Endothelial cell of umbilical vein (primary cell): ENCODE results near the gene PKN3. TPM values are rescaled to one million over a fixed set of nuclear protein-coding genes. Genes with fewer than 3 reads are reported as not detected.

Source experiments
- BruUV-seq: library from RNA; stranded (reverse); fragments of 400-500 nt; replicated peaks from 2 replicates; lab custom pipeline; 2021; lab: Mats Ljungman, UMichigan
- CTCF ChIA-PET: fragments of 300-600, 350-600 bp; sonication (Branson Sonifier 250); formaldehyde crosslinking; loops from one replicate; lab custom pipeline; 2021; ENCODE audit warnings: antibody characterized with exemption, inconsistent platforms; lab: Charles Lee
- POLR2A ChIA-PET: fragments of 300-600, 350-600 bp; sonication (Branson Sonifier 250); formaldehyde crosslinking; loops from one replicate; lab custom pipeline; 2021; ENCODE audit warnings: antibody characterized with exemption, inconsistent platforms; lab: Charles Lee
- DNase-seq: peaks from one replicate; pipeline ENCODE4 v3.0.0-alpha.2; 2011; ENCODE audit warnings: low read depth, low spot score
- FAIRE-seq: peaks from 2 replicates; lab custom pipeline; 2011; peaks lifted over from hg19 to GRCh38; lab: Jason Lieb, UNC
- H2AFZ ChIP-seq: 2 replicates; pipeline ENCODE4 v1.6.0; 2012; ENCODE audit warnings: low read depth, low read length, control low read depth, inconsistent platforms
- H3K27ac ChIP-seq: 2 replicates; pipeline ENCODE4 v1.5.1; 2011; ENCODE audit warnings: low read depth, mild to moderate bottlenecking, control low read depth, low read length, moderate library complexity; ENCODE audit not compliant: insufficient read depth
- H3K27me3 ChIP-seq, 2 experiments: 2 replicates each; pipeline versions ENCODE4 v1.6.0 to v1.6.1; 2011; ENCODE audit warnings: low read length in 2 of 2, mixed read lengths in 1 of 2; ENCODE audit not compliant: control insufficient read depth in 2 of 2, insufficient read depth in 2 of 2
- H3K36me3 ChIP-seq, 2 experiments: 2 replicates in 1 of 2; 3 replicates in 1 of 2; pipeline ENCODE4 v1.5.1; 2011; ENCODE audit warnings: low read length in 2 of 2, mild to moderate bottlenecking in 1 of 2, moderate library complexity in 1 of 2; ENCODE audit not compliant: control insufficient read depth in 2 of 2, insufficient read depth in 2 of 2; ENCODE audit errors: extremely low read depth in 1 of 2
- H3K4me1 ChIP-seq: 3 replicates; pipeline ENCODE4 v1.5.1; 2011; ENCODE audit warnings: mild to moderate bottlenecking, low read length; ENCODE audit not compliant: control insufficient read depth, insufficient read depth; ENCODE audit errors: extremely low read depth
- H3K4me2 ChIP-seq: 2 replicates; pipeline ENCODE4 v1.6.1; 2011; ENCODE audit warnings: low read length, control low read depth, mixed read lengths; ENCODE audit not compliant: insufficient read depth
- H3K4me3 ChIP-seq, 3 experiments: fragments of 200-600 bp in 1 of 3; sonication (generic), shearing (Covaris generic) in 1 of 3; replicated peaks in 1 of 3; 2 replicates each; pipeline ENCODE4 v1.5.1; 2011 to 2016; ENCODE audit warnings: control low read depth in 3 of 3, low read length in 3 of 3, mild to moderate bottlenecking in 2 of 3, inconsistent platforms in 1 of 3, low read depth in 1 of 3, moderate library complexity in 1 of 3; ENCODE audit not compliant: insufficient read depth in 1 of 3
- H3K79me2 ChIP-seq: 2 replicates; pipeline ENCODE4 v1.6.0; 2012; ENCODE audit warnings: low read length, inconsistent platforms; ENCODE audit not compliant: control insufficient read depth, insufficient read depth
- H3K9ac ChIP-seq: replicated peaks from 2 replicates; pipeline ENCODE3; 2011; ENCODE audit warnings: low read length, control low read depth; ENCODE audit not compliant: insufficient read depth; ENCODE audit errors: extremely low read depth
- H3K9me1 ChIP-seq: replicated peaks from 3 replicates; pipeline ENCODE4 v1.6.0; 2011; ENCODE audit warnings: mild to moderate bottlenecking, low read length; ENCODE audit not compliant: control insufficient read depth, insufficient read depth; ENCODE audit errors: extremely low read depth
- H3K9me3 ChIP-seq: replicated peaks from 2 replicates; pipeline ENCODE4 v1.5.1; 2012; ENCODE audit warnings: low read length, inconsistent platforms; ENCODE audit not compliant: control insufficient read depth, insufficient read depth
- H4K20me1 ChIP-seq: replicated peaks from 2 replicates; pipeline ENCODE3; 2011; ENCODE audit warnings: mild to moderate bottlenecking, low read length; ENCODE audit not compliant: control insufficient read depth, insufficient read depth; ENCODE audit errors: extremely low read depth
- CTCF ChIP-seq, 2 donors: IDR thresholded peaks; 1 replicate in 1 of 2; 2 replicates in 1 of 2; pipeline ENCODE4 v1.5.1; 2011; ENCODE audit warnings: low read length in 2 of 2, mild to moderate bottlenecking in 2 of 2, moderate library complexity in 2 of 2, control low read depth in 1 of 2, inconsistent platforms in 1 of 2, low read depth in 1 of 2; ENCODE audit not compliant: insufficient read depth in 1 of 2; ENCODE audit errors: extremely low read depth in 1 of 2
- GATA2 ChIP-seq: IDR thresholded peaks from 2 replicates; pipeline ENCODE4 v1.7.0; 2011; ENCODE audit warnings: low read depth, mild to moderate bottlenecking, moderate library complexity, mixed read lengths, low read length; ENCODE audit not compliant: insufficient read length, insufficient read depth
- MAX ChIP-seq: IDR thresholded peaks from 2 replicates; pipeline ENCODE4 v1.6.1; 2011; ENCODE audit not compliant: insufficient read depth, insufficient read length
- MYC ChIP-seq: IDR thresholded peaks from one replicate; pipeline ENCODE4 v1.6.1; 2011; ENCODE audit warnings: mild to moderate bottlenecking, low read depth, low read length
- POLR2A ChIP-seq: IDR thresholded peaks from 2 replicates; pipeline ENCODE4 v1.6.1; 2012; ENCODE audit warnings: low read depth, mild to moderate bottlenecking, control low read depth, low read length
- POLR2AphosphoS5 ChIP-seq: IDR thresholded peaks from 2 replicates; pipeline ENCODE4 v1.6.1; 2012; ENCODE audit warnings: low read depth, mild to moderate bottlenecking, control low read depth, low read length, moderate library complexity; ENCODE audit not compliant: insufficient read depth
- dilution Hi-C: fragments of 300-500 bp; cut with MboI; formaldehyde crosslinking; loops from one replicate; pipeline ENCODE4 v1.15.0; 2019; ENCODE audit warnings: low sequenced_read_pairs; ENCODE audit not compliant: extremely low pct_ligation_motif_present
- intact Hi-C: fragments of 100-400 bp; cut with micrococcal nuclease; formaldehyde crosslinking; loops from one replicate; pipeline ENCODE4 v1.10.0; 2022
- polyA plus RNA-seq, 4 experiments: library from polyadenylated mRNA; depleted of rRNA in 3 of 4; stranded (reverse) in 3 of 4; unstranded in 1 of 4; fragments of >200 nt; gene quantifications; 2 replicates each; pipeline versions ENCODE4 v1.2.1 to v1.2.3, GENCODE V29; 2011 to 2012; ENCODE audit warnings: missing spikeins in 1 of 4
- total RNA-seq: library from RNA; stranded (reverse); gene quantifications from 2 replicates; pipeline ENCODE4 v1.2.3, GENCODE V29; 2021

The PKN3 gene
- total and polyA plus RNA-seq, 2 donors (not counting 3 experiments of a cell fraction or from before 2014, with no cell fraction given), result 29.5 to 40.4 TPM

- Histone ChIP-seq H3K9me3 (no peaks in the 10 kb centered on the region), H4K20me1 (no peaks in the 10 kb centered on the region), H3K4me1 (peaks cover 11% of the 10 kb centered on the region), H3K4me2 (peak overlapping the region; percentile 91), H3K27ac (peak overlapping the region; percentile 65), H3K9ac (peak overlapping the region; percentile 92), H2AFZ (peak overlapping the region; percentile 59), H3K36me3 (no peaks in the 10 kb centered on the region), H3K27me3 (no peaks in the 10 kb centered on the region), H3K4me3 (peak overlapping the region; percentile 58 to 90 (median 87)), H3K9me1 (no peaks in the 10 kb centered on the region), H3K79me2 (peaks cover 13% of the 10 kb centered on the region)
- ChIA-PET POLR2A (interaction anchor here (0.9 kb wide), 1 partner anchor 49 kb away, joined by 3 read pairs; no protein-coding TSS in a partner anchor), CTCF (interaction anchor here (0.9 to 1.7 kb wide), 7 partner anchors 12 to 134 kb away, joined by 3 to 10 read pairs (median 4); partner anchors contain the start of genes DYNC2I2, ENDOG and PKN3)
- dilution Hi-C loops, result no loop called here
- TF ChIP-seq GATA2, result no peak
- peak; percentile 77 for TF ChIP-seq MAX
- TF ChIP-seq CTCF (IDR thresholded peaks at IDR 0.05; ENCODE audit: extremely low read depth in 1 of 2, insufficient read depth in 1 of 2, low read depth in 1 of 2, low read length in 2 of 2), result no peak
- TF ChIP-seq POLR2A, result peak; percentile 90
- TF ChIP-seq POLR2AphosphoS5, result peak; percentile 82
- TF ChIP-seq MYC, result no peak
- FAIRE-seq, result peak; percentile 82
- DNase-seq, result peak; percentile 76
- intact Hi-C loops, result loop anchor here (5.0 kb wide), 1 partner anchor 132 kb away; the partner anchor contains the start of gene SPTAN1
- BruUV-seq, result no TSS peak
Measured at GRCh38 chr9:128684325-128685199, 17.7 kb upstream of the PKN3 start.
